Spleen (tissue), 11 donors: ENCODE data around the gene SLC22A23. TPM values are rescaled to one million over a fixed set of nuclear protein-coding genes. Genes with fewer than 3 reads are reported as not detected.
"Not testable (repeated sequence)": the region's sequence is repeated elsewhere in the genome, so short reads cannot be mapped to it uniquely, and the experiment has no call there.

Experiments used
- DNase-seq: peaks from one replicate; pipeline ENCODE4 v3.0.0-alpha.2; 2020
- H3K27ac ChIP-seq, 8 donors: fragments of 200-600 bp; sonication (generic) in 7 of 8; 1 replicate in 4 of 8; 2 replicates in 4 of 8; pipeline versions ENCODE4 v1.5.0 to v1.8.0; 2016 to 2021; ENCODE audit warnings: inconsistent platforms in 4 of 8, mild to moderate bottlenecking in 4 of 8, moderate library complexity in 1 of 8
- H3K27me3 ChIP-seq, 7 donors: fragments of 200-600 bp; sonication (generic) in 6 of 7; replicated peaks in 1 of 7; 1 replicate in 4 of 7; 2 replicates in 3 of 7; pipeline versions ENCODE4 v1.5.0 to v1.8.0; 2016 to 2021; ENCODE audit warnings: inconsistent platforms in 3 of 7, mild to moderate bottlenecking in 1 of 7
- H3K36me3 ChIP-seq, 6 donors: fragments of 200-600 bp; sonication (generic) in 5 of 6; 1 replicate in 4 of 6; 2 replicates in 2 of 6; pipeline versions ENCODE4 v1.5.0 to v1.8.0; 2016 to 2021; ENCODE audit warnings: inconsistent platforms in 2 of 6
- H3K4me1 ChIP-seq, 6 donors: fragments of 200-600 bp; sonication (generic) in 5 of 6; 1 replicate in 3 of 6; 2 replicates in 3 of 6; pipeline versions ENCODE4 v1.5.0 to v1.8.0; 2016 to 2021; ENCODE audit warnings: inconsistent platforms in 3 of 6
- H3K4me3 ChIP-seq, 8 donors: fragments of 200-600 bp; sonication (generic) in 7 of 8; 1 replicate in 4 of 8; 2 replicates in 4 of 8; pipeline versions ENCODE4 v1.5.0 to v1.8.0; 2016 to 2021; ENCODE audit warnings: inconsistent platforms in 4 of 8, mild to moderate bottlenecking in 4 of 8, moderate library complexity in 2 of 8
- H3K9me3 ChIP-seq, 8 donors: fragments of 200-600 bp; sonication (generic) in 7 of 8; 1 replicate in 4 of 8; 2 replicates in 4 of 8; pipeline versions ENCODE4 v1.5.0 to v1.8.0; 2016 to 2021; ENCODE audit warnings: inconsistent platforms in 4 of 8
- POLR2A ChIP-seq, 3 donors: fragments of 450-650 bp; IDR thresholded peaks; one replicate each; pipeline ENCODE4 v1.5.1; 2017; ENCODE audit warnings: antibody characterized with exemption in 3 of 3, mild to moderate bottlenecking in 1 of 3
- POLR2AphosphoS5 ChIP-seq, 3 donors: sonication (generic); formaldehyde crosslinking; IDR thresholded peaks; one replicate each; pipeline ENCODE4 v1.5.1; 2017; ENCODE audit warnings: antibody characterized with exemption in 3 of 3
- WGBS, 5 donors: extraction: QIAGEN DNeasy Blood & Tissue Kit in 3 of 5; methylation state at CpG; one replicate each; pipeline versions ENCODE4 v1.1.5 to v1.1.7; 2013 to 2018; 5-methylcytosine and 5-hydroxymethylcytosine counted together
- intact Hi-C: fragments of 100-400 bp; cut with DNase I; formaldehyde crosslinking; loops from one replicate; pipeline ENCODE4 v1.15.0; 2023; ENCODE audit warnings: low total_unique reads
- polyA plus RNA-seq, 3 donors: library from polyadenylated mRNA; stranded (reverse); fragments of 200-250 nt; gene quantifications; one replicate each; pipeline ENCODE4 v1.2.1, GENCODE V29; 2013
- total RNA-seq, 7 donors: library from RNA; depleted of rRNA in 3 of 7; stranded (reverse); fragments of >200 nt in 3 of 7; fragmentation: NEBNext Ultra II Directional in 4 of 7; extraction: Animal tissue kit (Norgen Biotek cat#: 25700) in 4 of 7; gene quantifications; one replicate each; pipeline versions ENCODE4 v1.1.0 to v1.2.1, GENCODE V29; 2016 to 2021
- TF ChIP-seq, protein P1 (sequence below), 11 experiments: fragments of 200-600 bp in 7 of 11; fragments of 450-650 bp in 4 of 11; sonication (generic) in 4 of 11; IDR thresholded peaks in 8 of 11; conservative IDR thresholded peaks in 3 of 11; 1 replicate in 7 of 11; 2 replicates in 4 of 11; pipeline versions ENCODE4 v1.4.0 to v1.8.0; 2016 to 2021; ENCODE audit warnings: antibody characterized with exemption in 11 of 11, inconsistent platforms in 4 of 11, mild to moderate bottlenecking in 1 of 11
- donor health status: healthy with polysubstance abuse.
- donor health status: DM: no; HTN: no; CAD: no; lungs with moderate emphysema.
- donor health status: DM: no; HTN: no; CAD: no.
- donor health status: Bipolar disorder and iron deficiency.
- donor health status: healthy.
- donor health status: DM: no; HTN: no; CAD: no.
- donor health status: DM: yes; HTN: yes; CAD: no.

The SLC22A23 gene
- total and polyA plus RNA-seq, 10 donors, result 1.9 to 22.6 (median 18.3) TPM

DNA sequence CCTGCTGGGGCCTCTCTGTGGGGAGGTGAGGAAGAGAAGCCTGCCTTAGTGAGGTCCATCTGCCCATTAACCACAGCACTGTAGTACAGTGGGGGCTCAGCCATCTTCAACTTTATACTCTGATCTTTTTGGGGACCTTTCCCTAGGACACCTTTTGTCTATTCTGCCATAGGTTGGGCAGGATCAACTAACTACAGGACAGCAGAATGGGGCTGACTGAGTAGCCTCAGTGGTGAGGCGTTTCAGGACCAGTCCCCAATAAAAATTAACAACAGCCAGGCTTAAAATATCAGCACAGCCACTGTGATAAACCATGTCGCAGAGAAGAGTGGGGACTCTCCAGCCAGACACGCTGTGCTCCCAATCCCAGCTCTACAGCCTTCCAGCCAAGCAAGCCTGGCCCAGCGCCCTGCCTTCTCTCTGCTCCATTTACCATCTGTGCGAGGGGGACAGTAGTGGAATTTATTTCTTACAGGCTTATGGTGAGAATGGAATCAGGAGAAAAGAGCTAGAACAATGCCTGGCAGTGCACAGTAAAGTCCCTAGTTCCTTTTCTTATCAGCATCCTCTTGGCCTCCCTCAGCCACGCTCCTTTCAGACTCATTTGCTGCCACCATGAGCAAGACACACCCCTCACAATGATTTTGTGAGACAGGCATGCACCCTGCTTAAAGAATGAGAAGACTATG is 75.5 kb downstream of the SLC22A23 start:
- TF ChIP-seq POLR2AphosphoS5 (IDR thresholded peaks at IDR 0.05) (no peak), POLR2A (IDR thresholded peaks at IDR 0.05) (no peak)
- TF ChIP-seq, protein P1, sequence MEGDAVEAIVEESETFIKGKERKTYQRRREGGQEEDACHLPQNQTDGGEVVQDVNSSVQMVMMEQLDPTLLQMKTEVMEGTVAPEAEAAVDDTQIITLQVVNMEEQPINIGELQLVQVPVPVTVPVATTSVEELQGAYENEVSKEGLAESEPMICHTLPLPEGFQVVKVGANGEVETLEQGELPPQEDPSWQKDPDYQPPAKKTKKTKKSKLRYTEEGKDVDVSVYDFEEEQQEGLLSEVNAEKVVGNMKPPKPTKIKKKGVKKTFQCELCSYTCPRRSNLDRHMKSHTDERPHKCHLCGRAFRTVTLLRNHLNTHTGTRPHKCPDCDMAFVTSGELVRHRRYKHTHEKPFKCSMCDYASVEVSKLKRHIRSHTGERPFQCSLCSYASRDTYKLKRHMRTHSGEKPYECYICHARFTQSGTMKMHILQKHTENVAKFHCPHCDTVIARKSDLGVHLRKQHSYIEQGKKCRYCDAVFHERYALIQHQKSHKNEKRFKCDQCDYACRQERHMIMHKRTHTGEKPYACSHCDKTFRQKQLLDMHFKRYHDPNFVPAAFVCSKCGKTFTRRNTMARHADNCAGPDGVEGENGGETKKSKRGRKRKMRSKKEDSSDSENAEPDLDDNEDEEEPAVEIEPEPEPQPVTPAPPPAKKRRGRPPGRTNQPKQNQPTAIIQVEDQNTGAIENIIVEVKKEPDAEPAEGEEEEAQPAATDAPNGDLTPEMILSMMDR (IDR thresholded peaks at IDR 0.05 in 8 of 11, conservative IDR thresholded peaks at IDR 0.05 in 3 of 11), result no peak
- WGBS, 5 donors, result 74 to 88% (median 84%) methylated on average over 6 of the region's 6 CpGs
- Histone ChIP-seq H3K36me3 (no peaks in the 10 kb centered on the region), H3K27me3 (peaks cover 0 to 16% (median 0%) of the 10 kb centered on the region in 7 donors), H3K4me3 (no peak overlapping the region), H3K4me1 (peaks cover 0 to 11% (median 0%) of the 10 kb centered on the region in 6 donors), H3K27ac (no peak overlapping the region), H3K9me3 (no peaks in the 10 kb centered on the region)
- DNase-seq, result no peak
- intact Hi-C loops, result no loop called here

DNA sequence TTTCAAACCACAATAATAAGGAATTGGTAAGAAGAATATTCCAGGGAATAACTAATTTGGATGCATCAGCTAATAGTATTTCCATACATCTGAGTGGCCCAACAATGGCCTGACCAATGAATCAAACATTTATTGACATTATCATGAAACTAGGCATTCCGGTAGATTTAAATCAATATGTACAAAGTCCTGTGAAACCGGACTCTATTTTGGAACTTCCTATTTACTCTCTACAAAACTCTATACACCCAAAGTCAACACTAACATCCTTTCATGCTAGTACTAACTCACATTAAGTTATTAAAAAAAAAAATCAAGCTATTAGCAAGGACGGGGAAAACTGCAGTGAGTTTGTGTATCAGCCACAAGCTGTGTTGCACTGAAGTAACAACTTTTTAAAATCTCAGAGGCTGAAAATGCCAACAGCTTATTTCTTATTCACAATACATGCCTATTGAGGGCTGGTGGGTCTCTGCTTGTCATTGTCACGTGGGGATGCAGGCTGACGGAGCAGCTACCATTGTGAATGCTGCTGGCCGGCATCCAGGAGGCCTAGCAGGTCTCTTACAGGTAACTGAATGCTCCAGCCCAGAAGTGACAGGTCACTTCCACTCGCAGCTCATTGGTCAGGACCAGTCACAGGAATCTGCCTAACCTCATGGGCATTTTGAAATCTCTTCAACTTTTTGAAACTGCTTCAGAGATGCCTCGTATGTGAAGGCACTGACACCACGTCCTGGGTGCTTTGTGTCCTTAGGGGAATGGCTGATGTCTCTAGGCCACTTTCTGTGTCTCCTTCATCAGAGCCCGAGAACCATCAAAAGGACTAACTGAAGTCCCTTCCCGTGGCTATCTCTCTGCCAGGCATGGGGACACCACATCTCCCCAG is 76.3 kb downstream of the SLC22A23 start:
- TF ChIP-seq POLR2A (IDR thresholded peaks at IDR 0.05), result no peak
- no peak for TF ChIP-seq POLR2AphosphoS5 (IDR thresholded peaks at IDR 0.05)
- TF ChIP-seq, protein P1 (IDR thresholded peaks at IDR 0.05 in 8 of 11, conservative IDR thresholded peaks at IDR 0.05 in 3 of 11), result no peak
- Histone ChIP-seq H3K4me1 (peaks cover 0 to 11% (median 0%) of the 10 kb centered on the region in 6 donors), H3K27me3 (peaks cover 0 to 8% (median 0%) of the 10 kb centered on the region in 7 donors), H3K36me3 (no peaks in the 10 kb centered on the region), H3K4me3 (no peak overlapping the region), H3K27ac (no peak overlapping the region), H3K9me3 (no peaks in the 10 kb centered on the region)
- intact Hi-C loops, result no loop called here
- DNase-seq, result no peak
- 81 to 91% (median 87%) methylated on average over 10 to 11 of the region's 11 CpGs for WGBS, 5 donors

DNA sequence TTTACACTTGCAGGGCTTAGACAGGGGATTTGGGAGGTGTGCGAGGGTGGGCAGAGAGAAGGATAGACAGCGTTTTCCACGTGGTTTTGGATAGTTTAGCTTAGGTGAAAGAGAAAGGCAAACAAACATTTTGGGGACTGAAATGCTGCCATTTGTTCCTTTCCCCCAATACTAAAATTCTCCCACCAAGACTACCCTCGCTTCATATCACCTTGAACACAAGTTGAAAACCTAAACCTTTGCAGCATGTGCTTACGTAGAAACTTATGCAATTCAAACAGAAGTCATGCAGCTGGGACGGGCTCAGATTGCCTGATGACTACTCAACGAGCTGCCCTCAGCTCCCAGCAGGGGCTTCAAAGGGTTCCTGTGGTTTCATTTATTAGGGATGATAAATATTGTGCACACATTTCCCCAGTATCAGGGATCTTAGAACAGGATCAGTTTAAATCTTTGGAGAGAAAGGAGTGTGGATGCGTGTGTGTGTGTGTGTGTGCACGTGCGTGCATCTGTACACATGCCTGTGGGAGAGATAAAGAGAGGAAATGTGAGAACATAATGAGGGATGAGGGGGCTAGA is 77.3 kb downstream of the SLC22A23 start:
- Histone ChIP-seq H3K36me3 (no peaks in the 10 kb centered on the region), H3K4me1 (peaks cover 0 to 11% (median 0%) of the 10 kb centered on the region in 6 donors), H3K9me3 (no peaks in the 10 kb centered on the region), H3K27me3 (peaks cover 0 to 8% (median 0%) of the 10 kb centered on the region in 7 donors), H3K4me3 (no peak overlapping the region), H3K27ac (no peak overlapping the region)
- WGBS, 5 donors, result 85 to 87% (median 86%) methylated on average over 10 of the region's 10 CpGs
- TF ChIP-seq POLR2A (IDR thresholded peaks at IDR 0.05) (no peak), POLR2AphosphoS5 (IDR thresholded peaks at IDR 0.05) (no peak)
- intact Hi-C loops, result no loop called here
- DNase-seq, result no peak

DNA sequence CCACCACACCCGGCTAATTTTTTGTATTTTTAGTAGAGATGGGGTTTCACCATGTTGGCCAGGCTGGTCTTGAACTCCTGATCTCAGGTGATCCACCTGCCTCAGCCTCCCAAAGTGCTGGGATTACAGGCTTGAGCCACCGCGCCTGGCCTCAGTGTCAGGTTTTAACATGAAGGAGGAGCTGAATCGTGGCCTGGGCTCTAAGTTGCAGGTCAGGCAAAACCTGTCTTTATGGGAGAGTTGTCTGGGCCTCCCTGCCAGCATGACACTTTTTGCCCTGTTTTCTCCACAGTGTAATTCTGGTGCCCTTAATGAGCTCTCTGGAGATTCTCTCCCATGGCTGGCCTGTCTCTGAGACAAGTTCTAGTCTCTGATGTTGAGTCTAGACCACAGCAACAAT is 78.0 kb downstream of the SLC22A23 start:
- H3K36me3 ChIP-seq, H3K9me3 ChIP-seq, H3K27ac ChIP-seq, intact Hi-C loops, H3K4me1 ChIP-seq, DNase-seq, H3K27me3 ChIP-seq, H3K4me3 ChIP-seq: not testable (repeated sequence)
- 69 to 96% (median 85%) methylated on average over 4 of the region's 4 CpGs for WGBS, 5 donors

DNA sequence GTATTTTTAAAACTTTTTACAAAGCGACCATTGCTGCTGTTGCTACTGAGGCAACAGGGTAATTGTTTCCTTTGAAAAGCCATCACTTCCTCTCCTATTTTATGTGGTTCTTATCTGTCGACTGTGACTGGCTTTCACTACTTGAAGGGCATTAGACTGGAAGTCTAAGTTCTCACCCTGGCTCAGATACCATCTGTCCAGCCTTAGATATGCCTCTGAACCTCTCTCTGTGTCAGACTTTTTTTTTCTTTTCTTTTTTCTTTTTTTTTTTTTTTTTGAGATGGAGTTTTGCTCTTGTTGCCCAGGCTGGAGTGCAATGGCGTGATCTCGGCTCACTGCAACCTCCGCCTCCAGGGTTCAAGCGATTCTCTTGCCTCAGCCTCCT is 78.5 kb downstream of the SLC22A23 start:
- H3K27ac ChIP-seq, H3K4me3 ChIP-seq, DNase-seq, H3K36me3 ChIP-seq, H3K9me3 ChIP-seq, H3K4me1 ChIP-seq, intact Hi-C loops, H3K27me3 ChIP-seq: not testable (repeated sequence)
- WGBS, 5 donors, result 49 to 71% (median 58%) methylated on average over 6 of the region's 6 CpGs
